ENCODE data around the gene TUBA4A.

DNA sequence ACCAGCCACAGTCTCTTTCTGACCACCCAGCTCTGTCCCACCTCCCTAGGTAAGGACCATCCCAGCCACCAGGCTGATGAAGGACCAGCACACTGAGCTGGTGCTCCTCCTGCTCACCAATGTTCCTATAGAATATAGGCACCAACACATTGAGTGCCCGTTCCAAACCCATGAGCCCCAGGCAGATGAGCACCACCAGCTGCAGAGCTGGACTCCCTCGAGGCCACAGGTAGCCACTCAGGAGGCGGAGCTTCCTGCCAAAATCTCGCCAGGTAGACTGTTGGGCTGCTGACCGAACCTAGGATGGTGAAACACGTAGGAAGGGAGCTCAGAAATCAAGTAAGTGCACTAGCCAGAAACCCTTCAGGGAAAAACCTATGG, 37.2 kb downstream of the TUBA4A start:
- TF ChIP-seq GATA3 (IDR thresholded peaks at IDR 0.05; ENCODE audit: low read depth, low read length) (no peak), GATA2 (IDR thresholded peaks at IDR 0.05; ENCODE audit: low read depth, low read length) (no peak)
